Liver (tissue), 3 donors: ENCODE results near the gene GATA6.

Source experiments
- CTCF ChIP-seq: fragments of 150-350 bp; IDR thresholded peaks from 2 replicates; pipeline ENCODE4 v1.5.1; 2017; ENCODE audit warnings: improper control_type of control experiment, low read depth, low read length; ENCODE audit not compliant: missing input control
- EGR1 ChIP-seq, 2 donors: IDR thresholded peaks; 2 replicates each; pipeline ENCODE4 v1.6.1; 2016 to 2018; ENCODE audit warnings: antibody characterized with exemption in 2 of 2, low read depth in 2 of 2
- JUND ChIP-seq, 2 donors: IDR thresholded peaks; 2 replicates each; pipeline ENCODE4 v1.6.1; 2016; ENCODE audit warnings: antibody characterized with exemption in 2 of 2
- RAD21 ChIP-seq, 2 donors: IDR thresholded peaks; 2 replicates each; pipeline ENCODE4 v1.6.1; 2016; ENCODE audit warnings: antibody characterized with exemption in 2 of 2, mild to moderate bottlenecking in 2 of 2
- REST ChIP-seq: IDR thresholded peaks from 2 replicates; pipeline ENCODE4 v1.6.1; 2016; ENCODE audit warnings: antibody characterized with exemption, mild to moderate bottlenecking
- RXRA ChIP-seq, 2 donors: IDR thresholded peaks; 2 replicates each; pipeline ENCODE4 v1.6.1; 2017 to 2018; ENCODE audit warnings: antibody characterized with exemption in 2 of 2, mild to moderate bottlenecking in 1 of 2
- SP1 ChIP-seq: IDR thresholded peaks from 2 replicates; pipeline ENCODE4 v1.6.1; 2018; ENCODE audit warnings: antibody characterized with exemption, mild to moderate bottlenecking
- YY1 ChIP-seq: IDR thresholded peaks from 2 replicates; pipeline ENCODE4 v1.6.1; 2016; ENCODE audit warnings: antibody characterized with exemption, mild to moderate bottlenecking
- donor health status: healthy.
- donor health status: healthy.

- TF ChIP-seq CTCF: no peak
- no peak for TF ChIP-seq EGR1 (IDR thresholded peaks at IDR 0.05; ENCODE audit: low read depth in 2 of 2)
- TF ChIP-seq RAD21 (IDR thresholded peaks at IDR 0.05): no peak
- TF ChIP-seq JUND (IDR thresholded peaks at IDR 0.05): no peak
- TF ChIP-seq YY1: no peak
- TF ChIP-seq RXRA (IDR thresholded peaks at IDR 0.05): no peak
- TF ChIP-seq SP1: no peak
- TF ChIP-seq REST: no peak
Measured at GRCh38 chr18:22250026-22250425, 80.6 kb downstream of the GATA6 start.
